ENCODE data around the gene DMRT1.

Gene DMRT1

GRCh38 chr9:928363-929042 is 87.0 kb downstream of the DMRT1 start:
- DNase-seq = no peak

- DNase-seq = no peak
Measured at GRCh38 chr9:929719-930118, 88.2 kb downstream of the DMRT1 start.

DNA sequence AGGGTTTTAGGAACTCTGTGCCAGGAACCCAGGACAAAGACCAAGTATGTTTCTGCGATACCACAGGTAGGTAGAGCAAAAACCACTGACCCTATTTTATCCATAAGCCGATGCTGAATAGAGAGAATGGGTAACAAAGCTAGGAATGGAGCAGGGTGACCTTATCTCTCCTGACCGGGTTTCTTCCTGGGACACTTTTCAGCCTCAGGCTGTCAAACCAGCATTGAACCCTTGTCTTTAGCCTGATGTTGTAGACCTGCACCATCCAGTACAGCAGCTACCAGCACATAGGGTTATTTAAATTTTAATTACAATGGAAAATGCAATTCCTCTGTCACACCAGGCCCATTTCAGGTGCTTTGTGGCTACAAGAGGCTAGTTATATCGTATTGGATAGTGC is 91.9 kb downstream of the DMRT1 start:
- no peak for DNase-seq

DNA sequence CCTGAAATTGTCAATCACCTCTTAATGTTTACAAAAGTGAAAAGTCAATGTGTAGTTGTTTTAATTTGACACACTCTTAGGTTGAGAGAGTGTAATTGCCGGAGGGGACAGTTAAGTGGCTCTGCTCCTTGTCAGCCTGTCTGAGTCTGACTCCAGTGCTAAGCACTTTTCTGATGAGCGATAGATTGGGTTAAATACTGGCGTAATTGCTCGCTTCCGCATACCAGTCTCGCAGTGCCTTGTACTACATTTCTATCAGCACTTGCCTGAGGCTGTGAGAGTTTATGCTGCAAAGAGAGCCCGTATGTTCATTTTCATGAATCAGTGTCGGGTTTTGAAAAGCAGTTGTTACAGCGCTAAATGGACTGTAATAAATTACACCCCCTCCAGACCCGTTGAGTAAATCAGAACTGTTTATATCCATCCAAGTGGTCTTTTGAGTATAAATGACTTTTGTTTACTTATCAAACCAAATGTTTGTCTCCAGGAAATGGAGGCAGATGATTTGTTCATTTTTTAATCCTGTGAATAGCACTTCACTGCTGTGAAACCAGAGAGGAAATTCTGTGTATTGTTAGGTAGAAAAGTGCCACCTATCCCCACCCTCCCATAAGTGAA is 94.0 kb downstream of the DMRT1 start:
- peak; percentile 91 for DNase-seq

GRCh38 chr9:942805-943580 is 101.5 kb downstream of the DMRT1 start:
- no peak for DNase-seq

DNA sequence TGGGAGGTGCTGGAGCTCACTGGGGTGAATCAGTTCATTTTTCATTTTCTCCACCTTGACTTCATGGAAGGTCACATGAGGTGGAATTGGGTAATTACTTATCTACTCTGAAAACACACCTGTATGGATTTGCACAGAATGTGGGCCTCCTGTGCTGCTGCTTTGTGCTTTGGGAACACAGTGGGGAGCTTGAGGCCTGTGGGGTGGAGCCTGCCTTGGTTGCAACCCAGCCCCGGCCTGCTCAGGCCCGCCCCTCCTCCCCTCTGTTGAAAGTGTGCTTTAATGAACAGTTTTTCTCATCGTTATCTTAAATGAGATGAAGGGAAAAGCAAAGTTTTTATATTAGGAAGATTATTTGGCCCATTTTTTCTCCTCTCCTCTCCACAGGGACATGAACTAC is 106.5 kb downstream of the DMRT1 start:
- DNase-seq = no peak

DNA sequence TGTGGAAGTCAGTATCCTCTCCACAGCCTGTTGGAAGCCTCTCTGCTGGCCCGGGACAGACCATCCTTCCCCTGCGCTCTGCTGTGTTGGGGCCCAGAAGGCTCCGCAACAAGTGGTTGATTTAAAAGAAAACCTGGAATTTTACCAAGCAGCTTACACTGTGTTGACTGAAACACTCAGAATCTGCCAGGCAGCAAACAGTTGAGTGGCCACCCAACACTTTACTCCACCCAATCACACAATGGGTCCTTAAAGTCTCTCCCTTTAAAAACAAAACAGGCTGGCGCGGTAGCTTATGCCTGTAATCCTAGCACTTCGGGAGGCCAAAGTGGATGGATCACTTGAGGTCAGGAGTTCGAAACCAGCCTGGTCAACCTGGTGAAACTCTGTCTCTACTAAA is 107.0 kb downstream of the DMRT1 start:
- no peak for DNase-seq

DNA sequence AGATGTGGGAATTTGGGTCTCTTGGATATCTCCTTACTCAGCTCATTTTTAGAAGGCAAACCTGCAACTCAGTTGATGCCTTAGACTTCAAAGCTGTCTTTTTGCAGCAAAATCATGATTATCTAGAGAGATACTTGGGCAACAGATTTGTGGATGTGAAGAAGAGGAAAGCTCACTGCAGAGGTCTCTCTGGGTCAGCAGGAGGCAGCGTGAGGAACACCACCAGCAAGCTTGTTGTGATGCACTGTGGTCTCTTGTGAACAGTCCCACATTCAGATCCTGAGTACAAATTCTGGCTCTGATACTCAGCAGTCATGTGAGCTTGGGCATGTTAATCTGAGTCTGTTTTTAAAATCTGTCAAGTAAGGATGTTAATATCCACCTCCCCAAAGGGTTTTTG is 108.6 kb downstream of the DMRT1 start:
- DNase-seq = no peak

DNA sequence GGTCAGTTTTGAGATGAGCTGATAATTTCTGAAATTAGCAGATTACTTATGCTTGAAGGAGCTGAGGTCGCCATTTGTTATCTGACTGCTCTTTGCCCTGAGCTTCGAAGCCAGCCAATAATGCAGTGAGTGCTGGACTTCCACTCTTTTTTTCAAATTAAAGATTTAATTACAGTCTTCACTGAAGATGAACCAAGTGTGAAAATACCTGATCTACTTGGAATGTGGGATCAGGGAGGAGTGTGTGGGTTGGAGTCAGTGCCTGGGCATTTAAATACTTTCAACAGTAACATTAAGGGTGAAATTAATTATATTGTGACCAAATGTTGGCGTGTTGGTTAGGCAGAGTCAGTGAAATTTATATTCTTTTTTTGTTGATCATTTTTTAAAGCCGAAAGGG is 111.0 kb downstream of the DMRT1 start:
- no peak for DNase-seq

DNA sequence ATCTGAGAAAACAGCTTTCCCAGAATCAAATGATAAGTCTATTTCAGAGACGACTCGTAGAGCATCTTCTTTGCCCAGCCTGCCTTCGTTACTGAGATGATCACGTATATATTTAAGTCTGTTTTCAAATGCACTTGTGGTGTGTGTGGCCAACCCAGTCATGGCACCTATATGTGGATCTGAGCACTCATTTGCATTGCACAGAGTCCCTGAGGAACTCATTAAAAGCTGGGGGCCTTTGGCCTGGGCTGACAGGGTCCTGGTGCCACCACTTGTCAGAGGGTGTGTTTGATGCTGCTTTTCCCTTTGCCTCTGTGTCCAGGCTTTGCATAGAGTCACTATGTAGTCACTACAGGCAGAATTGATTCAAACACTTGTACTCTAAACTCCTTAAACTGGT is 117.6 kb downstream of the DMRT1 start:
- DNase-seq = no peak

GRCh38 chr9:959914-960313 is 118.4 kb downstream of the DMRT1 start:
- no peak for DNase-seq

DNA sequence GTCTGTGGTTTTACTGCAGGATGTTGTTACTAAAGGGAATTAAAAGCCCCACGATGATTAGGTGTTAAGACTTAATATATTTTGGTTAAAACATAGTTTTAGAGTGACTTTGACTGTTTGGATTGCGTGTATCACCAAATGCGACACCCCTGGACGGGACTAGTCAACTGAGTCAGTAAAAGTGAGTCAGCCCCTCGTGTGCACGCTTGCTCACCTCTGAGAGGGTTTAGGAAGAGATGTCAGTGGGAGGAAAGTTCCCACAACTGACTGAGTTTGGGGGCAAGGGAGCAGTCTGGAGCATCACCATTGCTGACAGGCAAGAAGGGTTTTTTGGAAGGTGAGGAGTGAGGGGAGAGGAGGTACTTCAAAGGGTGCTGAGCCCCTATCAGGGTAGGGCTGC is 120.5 kb downstream of the DMRT1 start:
- DNase-seq = no peak

DNA sequence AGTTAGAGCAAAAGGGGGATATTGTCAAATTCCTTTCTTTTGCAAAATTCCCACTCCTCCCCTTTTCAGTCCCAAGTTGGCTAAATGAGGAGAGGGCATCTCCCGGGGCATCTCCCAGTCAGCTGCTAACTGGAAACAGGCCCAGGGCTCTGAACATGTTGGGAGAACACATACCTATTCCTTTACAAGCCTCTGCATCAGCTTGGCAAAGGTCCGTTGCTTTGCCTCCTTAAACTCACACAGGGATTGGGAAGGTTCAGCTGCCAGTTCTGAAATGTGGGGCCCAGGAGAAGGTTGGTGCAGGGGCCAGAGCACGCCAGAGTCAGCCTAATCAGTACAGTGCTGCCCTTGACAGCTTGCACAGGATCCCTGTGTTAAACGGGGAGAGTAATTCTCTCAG is 124.0 kb downstream of the DMRT1 start:
- no peak for DNase-seq

DNA sequence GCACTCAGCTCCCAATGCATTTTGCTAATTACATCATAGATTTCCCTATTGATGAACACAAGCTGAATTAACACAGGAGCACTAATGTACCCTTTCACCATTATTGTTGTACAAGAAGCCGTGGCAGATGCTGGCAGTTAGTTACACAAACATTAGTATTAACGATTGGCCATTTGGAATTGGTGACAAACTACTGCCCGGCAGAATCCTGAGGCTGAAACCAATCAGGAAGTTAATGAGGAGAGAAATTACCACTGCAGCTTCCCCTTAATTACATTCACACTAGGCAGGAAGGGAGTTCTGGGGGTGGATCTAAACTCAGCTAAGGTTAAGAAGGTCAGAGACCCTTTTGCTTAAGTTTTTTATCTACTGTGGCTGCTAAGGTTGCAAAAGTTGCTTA is 125.4 kb downstream of the DMRT1 start:
- peak; percentile 35 for DNase-seq

- no peak for DNase-seq
Measured at GRCh38 chr9:967436-967835, 125.9 kb downstream of the DMRT1 start.

GRCh38 chr9:967903-968641 is 126.6 kb downstream of the DMRT1 start:
- peak; percentile 54 for DNase-seq

- DNase-seq = no peak
Measured at GRCh38 chr9:969310-970150, 128.0 kb downstream of the DMRT1 start.

- no peak for DNase-seq
Measured at GRCh38 chr9:970151-970996, 128.9 kb downstream of the DMRT1 start.

- DNase-seq = no peak
Measured at GRCh38 chr9:971901-972500, 130.5 kb downstream of the DMRT1 start.

DNA sequence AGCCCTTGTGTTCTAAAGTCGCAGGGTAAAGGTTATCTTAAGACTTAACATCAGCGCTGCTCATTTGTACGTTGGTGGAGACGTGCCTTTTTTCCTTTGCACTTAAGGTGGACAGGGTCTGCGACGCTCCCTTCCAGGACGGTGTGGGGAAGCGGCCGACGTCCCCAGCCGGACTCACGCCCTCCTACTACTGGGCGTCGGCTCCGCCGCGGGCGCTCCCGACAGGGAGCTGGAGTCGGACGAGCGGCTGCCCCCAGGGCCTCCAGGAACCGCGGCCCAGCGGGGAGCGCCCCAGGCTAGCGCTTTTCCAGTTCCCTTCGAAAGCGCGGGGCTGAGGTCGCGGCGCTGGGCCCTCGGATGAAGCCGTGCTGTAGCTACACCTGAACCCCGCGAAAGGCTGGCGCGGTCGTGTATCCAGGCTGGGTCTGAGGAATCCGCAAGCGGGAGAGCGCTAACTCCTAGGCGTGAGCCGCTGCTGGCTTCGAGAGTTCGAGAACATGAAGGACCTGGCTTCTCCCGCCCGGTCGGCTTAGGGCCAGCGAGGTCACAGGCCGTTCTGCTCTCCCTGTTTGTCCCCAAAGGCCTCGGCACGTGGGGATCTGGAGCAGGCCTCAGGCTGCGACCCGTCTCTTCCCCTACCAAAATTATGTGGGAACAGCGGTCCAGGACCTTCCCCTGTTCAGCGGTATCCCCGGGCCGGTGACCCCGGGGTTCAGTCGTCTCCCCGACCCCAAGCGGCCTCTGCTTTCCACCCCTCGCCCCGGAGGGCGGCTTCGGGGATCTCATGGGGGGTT is 131.2 kb downstream of the DMRT1 start:
- DNase-seq = no peak
